ENCODE measurements around the gene CER1.

The CER1 gene

DNA sequence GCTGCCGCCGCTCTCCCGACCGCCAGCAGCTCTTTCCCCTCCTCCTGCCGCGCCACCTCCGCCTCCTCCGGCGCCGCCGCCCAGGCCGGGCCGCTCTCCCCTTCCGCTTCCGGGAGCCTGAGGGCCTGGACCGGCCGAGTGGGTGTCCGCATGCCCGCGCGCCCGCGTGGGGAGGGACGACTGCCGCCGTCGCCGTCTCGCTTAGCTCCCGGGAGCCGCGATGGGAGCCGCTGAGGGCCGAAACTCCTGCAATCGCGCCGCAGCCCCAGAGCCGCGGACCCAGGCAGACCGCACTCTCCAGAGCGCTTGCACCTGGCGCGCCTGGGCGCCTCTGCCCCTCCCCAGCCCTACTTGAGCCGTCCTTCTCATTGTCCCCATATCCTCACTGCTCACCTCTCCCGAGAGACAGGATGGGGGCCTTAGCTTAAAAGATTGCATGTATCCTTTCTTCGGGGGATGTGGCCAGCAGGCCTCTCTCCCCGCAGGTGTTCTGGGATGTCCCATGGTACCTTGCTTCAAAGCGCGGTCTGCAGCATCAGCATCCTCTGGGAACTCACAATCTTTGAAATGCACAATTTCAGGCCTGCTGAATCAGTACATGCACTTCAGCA is 29.2 kb downstream of the CER1 start, which contains the start of gene ZDHHC21:
TSS of gene ZDHHC21 (minus strand) at position 182 of the 611 bp plus-strand sequence. CDS start 19,092 bp downstream, outside the sequence.
- no peaks in the 10 kb centered on the region for H3F3A ChIP-seq (ENCODE audit: insufficient read depth)
- no peaks in the 10 kb centered on the region for H3K36me3 ChIP-seq (ENCODE audit: low read length)
- H3K4me3 ChIP-seq (ENCODE audit: insufficient read depth, low read length, poor library complexity, severe bottlenecking) = peak within 1 kb of the TSS; percentile 62
- H3K27ac ChIP-seq (ENCODE audit: low read depth, low read length) = no peak within 1 kb of the TSS
- H3K9me3 ChIP-seq (ENCODE audit: insufficient read depth, low read length) = no peaks in the 10 kb centered on the region
- H3K27me3 ChIP-seq (ENCODE audit: low read length) = no peaks in the 10 kb centered on the region
- peak within 1 kb of the TSS; percentile 89 for H3K4me2 ChIP-seq (ENCODE audit: low read depth, low read length, poor library complexity, severe bottlenecking)
- H2AFZ ChIP-seq (ENCODE audit: low read depth, low read length, severe bottlenecking) = peak within 1 kb of the TSS; percentile 89
- no peaks in the 10 kb centered on the region for H3K9me2 ChIP-seq (replicated peaks; ENCODE audit: insufficient read depth, low read length)
- H3K9ac ChIP-seq (ENCODE audit: low read length) = peak within 1 kb of the TSS; percentile 66
- no peaks in the 10 kb centered on the region for H3K79me2 ChIP-seq (ENCODE audit: insufficient read depth, low read length)
- TF ChIP-seq EZH2phosphoT487 (conservative IDR thresholded peaks at IDR 0.05; ENCODE audit: low read length) = no peak
- TF ChIP-seq, protein P1, sequence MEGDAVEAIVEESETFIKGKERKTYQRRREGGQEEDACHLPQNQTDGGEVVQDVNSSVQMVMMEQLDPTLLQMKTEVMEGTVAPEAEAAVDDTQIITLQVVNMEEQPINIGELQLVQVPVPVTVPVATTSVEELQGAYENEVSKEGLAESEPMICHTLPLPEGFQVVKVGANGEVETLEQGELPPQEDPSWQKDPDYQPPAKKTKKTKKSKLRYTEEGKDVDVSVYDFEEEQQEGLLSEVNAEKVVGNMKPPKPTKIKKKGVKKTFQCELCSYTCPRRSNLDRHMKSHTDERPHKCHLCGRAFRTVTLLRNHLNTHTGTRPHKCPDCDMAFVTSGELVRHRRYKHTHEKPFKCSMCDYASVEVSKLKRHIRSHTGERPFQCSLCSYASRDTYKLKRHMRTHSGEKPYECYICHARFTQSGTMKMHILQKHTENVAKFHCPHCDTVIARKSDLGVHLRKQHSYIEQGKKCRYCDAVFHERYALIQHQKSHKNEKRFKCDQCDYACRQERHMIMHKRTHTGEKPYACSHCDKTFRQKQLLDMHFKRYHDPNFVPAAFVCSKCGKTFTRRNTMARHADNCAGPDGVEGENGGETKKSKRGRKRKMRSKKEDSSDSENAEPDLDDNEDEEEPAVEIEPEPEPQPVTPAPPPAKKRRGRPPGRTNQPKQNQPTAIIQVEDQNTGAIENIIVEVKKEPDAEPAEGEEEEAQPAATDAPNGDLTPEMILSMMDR (IDR thresholded peaks at IDR 0.05; ENCODE audit: insufficient read depth, low read length, poor library complexity, severe bottlenecking) = no peak
- H4K20me1 ChIP-seq (ENCODE audit: low read depth, low read length) = no peaks in the 10 kb centered on the region

DNA sequence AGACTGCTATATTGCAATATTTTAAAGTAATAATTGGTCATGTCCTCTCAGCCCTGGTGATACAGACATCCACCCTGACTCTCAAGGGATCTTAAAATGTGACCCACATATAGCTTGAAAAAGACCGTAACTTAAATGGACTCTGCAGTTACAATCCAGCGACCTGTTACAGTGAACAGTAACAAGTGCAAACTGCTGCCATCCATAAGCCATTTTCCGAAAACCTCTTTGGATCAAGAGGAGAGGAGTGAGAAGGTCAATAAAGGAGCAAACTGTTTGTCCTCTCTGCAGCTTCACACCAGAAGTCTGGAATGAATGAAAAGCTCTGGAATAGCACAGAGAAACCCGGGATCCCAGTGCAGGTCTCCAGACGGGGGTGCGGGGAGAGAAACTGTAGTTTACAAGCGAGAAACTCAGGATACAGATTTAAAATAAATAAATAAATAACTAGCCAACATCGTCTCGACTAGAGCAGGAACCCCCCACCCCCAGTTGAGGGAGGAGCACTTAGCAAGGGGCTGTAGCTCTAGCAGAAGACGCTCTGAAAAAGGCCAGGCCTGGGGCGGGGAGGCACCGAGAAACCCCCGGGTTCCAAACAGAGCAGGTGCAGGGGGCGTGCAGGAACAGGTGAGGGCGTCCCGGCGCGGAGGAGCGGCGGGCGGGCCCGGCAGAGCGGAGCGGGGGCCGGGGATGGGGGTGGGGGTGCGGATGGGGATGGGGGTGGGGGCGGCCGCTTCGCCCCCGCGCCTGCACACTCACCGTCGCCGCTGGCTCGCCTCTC is 29.9 kb downstream of the CER1 start:
- TF ChIP-seq EZH2phosphoT487 (conservative IDR thresholded peaks at IDR 0.05; ENCODE audit: low read length) = no peak
- TF ChIP-seq, protein P1 (IDR thresholded peaks at IDR 0.05; ENCODE audit: insufficient read depth, low read length, poor library complexity, severe bottlenecking) = no peak
- no peaks in the 10 kb centered on the region for H3K9me3 ChIP-seq (ENCODE audit: insufficient read depth, low read length)
- H3K4me2 ChIP-seq (ENCODE audit: low read depth, low read length, poor library complexity, severe bottlenecking) = peak overlapping the region; percentile 89
- peak overlapping the region; percentile 66 for H3K9ac ChIP-seq (ENCODE audit: low read length)
- H3K9me2 ChIP-seq (replicated peaks; ENCODE audit: insufficient read depth, low read length) = no peaks in the 10 kb centered on the region
- no peaks in the 10 kb centered on the region for H4K20me1 ChIP-seq (ENCODE audit: low read depth, low read length)
- no peaks in the 10 kb centered on the region for H3F3A ChIP-seq (ENCODE audit: insufficient read depth)
- H2AFZ ChIP-seq (ENCODE audit: low read depth, low read length, severe bottlenecking) = peak overlapping the region; percentile 89
- no peak overlapping the region for H3K27ac ChIP-seq (ENCODE audit: low read depth, low read length)
- no peaks in the 10 kb centered on the region for H3K27me3 ChIP-seq (ENCODE audit: low read length)
- peak overlapping the region; percentile 62 for H3K4me3 ChIP-seq (ENCODE audit: insufficient read depth, low read length, poor library complexity, severe bottlenecking)
- H3K79me2 ChIP-seq (ENCODE audit: insufficient read depth, low read length) = no peaks in the 10 kb centered on the region
- no peaks in the 10 kb centered on the region for H3K36me3 ChIP-seq (ENCODE audit: low read length)

GRCh38 chr9:14690948-14691730 is 31.4 kb downstream of the CER1 start:
- no peak overlapping the region for H3K9ac ChIP-seq (ENCODE audit: low read length)
- no peaks in the 10 kb centered on the region for H3K9me2 ChIP-seq (replicated peaks; ENCODE audit: insufficient read depth, low read length)
- H3K9me3 ChIP-seq (ENCODE audit: insufficient read depth, low read length) = no peaks in the 10 kb centered on the region
- no peaks in the 10 kb centered on the region for H3F3A ChIP-seq (ENCODE audit: insufficient read depth)
- no peak overlapping the region for H3K4me3 ChIP-seq (ENCODE audit: insufficient read depth, low read length, poor library complexity, severe bottlenecking)
- no peak overlapping the region for H3K27ac ChIP-seq (ENCODE audit: low read depth, low read length)
- no peaks in the 10 kb centered on the region for H4K20me1 ChIP-seq (ENCODE audit: low read depth, low read length)
- H2AFZ ChIP-seq (ENCODE audit: low read depth, low read length, severe bottlenecking) = no peak overlapping the region
- no peaks in the 10 kb centered on the region for H3K36me3 ChIP-seq (ENCODE audit: low read length)
- H3K27me3 ChIP-seq (ENCODE audit: low read length) = no peaks in the 10 kb centered on the region
- TF ChIP-seq EZH2phosphoT487 (conservative IDR thresholded peaks at IDR 0.05; ENCODE audit: low read length) = no peak
- TF ChIP-seq, protein P1 (IDR thresholded peaks at IDR 0.05; ENCODE audit: insufficient read depth, low read length, poor library complexity, severe bottlenecking) = no peak
- H3K4me2 ChIP-seq (ENCODE audit: low read depth, low read length, poor library complexity, severe bottlenecking) = no peak overlapping the region
- no peaks in the 10 kb centered on the region for H3K79me2 ChIP-seq (ENCODE audit: insufficient read depth, low read length)
